ENCODE data around the gene PRKAG2. TPM values are rescaled to one million over a fixed set of nuclear protein-coding genes. Genes with fewer than 3 reads are reported as not detected.

PRKAG2 gene
- polyA plus RNA-seq, 1 of the 3 experiments (the other 2 are of a cell fraction), result 51.6 TPM

- ChIA-PET POLR2A (no interaction called here), CTCF (interaction anchor here (0.9 to 6.8 kb wide), 5 partner anchors 9 to 93 kb away, joined by 3 to 42 read pairs (median 4); no protein-coding TSS in a partner anchor)
- H4K20me1 ChIP-seq (ENCODE audit: insufficient read depth), result no peaks in the 10 kb centered on the region
- no peaks in the 10 kb centered on the region for H3K79me2 ChIP-seq (ENCODE audit: insufficient read depth)
- H3K9me2 ChIP-seq, result no peaks in the 10 kb centered on the region
- TF ChIP-seq USF1 (IDR thresholded peaks at IDR 0.05; ENCODE audit: borderline replicate concordance, low read depth), result no peak
- no peak for TF ChIP-seq MEF2A (IDR thresholded peaks at IDR 0.05; ENCODE audit: borderline replicate concordance, low read depth)
- TF ChIP-seq EZH2phosphoT487 (IDR thresholded peaks at IDR 0.05; ENCODE audit: borderline replicate concordance, low read depth), result no peak
- TF ChIP-seq FOXJ3 (CRISPR knock-in tag; IDR thresholded peaks at IDR 0.05), result no peak
- TF ChIP-seq, protein P1, sequence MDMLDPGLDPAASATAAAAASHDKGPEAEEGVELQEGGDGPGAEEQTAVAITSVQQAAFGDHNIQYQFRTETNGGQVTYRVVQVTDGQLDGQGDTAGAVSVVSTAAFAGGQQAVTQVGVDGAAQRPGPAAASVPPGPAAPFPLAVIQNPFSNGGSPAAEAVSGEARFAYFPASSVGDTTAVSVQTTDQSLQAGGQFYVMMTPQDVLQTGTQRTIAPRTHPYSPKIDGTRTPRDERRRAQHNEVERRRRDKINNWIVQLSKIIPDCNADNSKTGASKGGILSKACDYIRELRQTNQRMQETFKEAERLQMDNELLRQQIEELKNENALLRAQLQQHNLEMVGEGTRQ (IDR thresholded peaks at IDR 0.05; ENCODE audit: borderline replicate concordance, low read depth, low read length), result no peak
- no peak for TF ChIP-seq RCOR1 (IDR thresholded peaks at IDR 0.05; ENCODE audit: low read length)
- peaks cover 22% of the 10 kb centered on the region in 2 experiments; a peak in 3 of 4 replicates for H3K4me1 ChIP-seq (ENCODE audit: control insufficient read depth in 1 of 2, insufficient read depth in 2 of 2, low read depth in 1 of 2, low read length in 1 of 2)
- H3K9ac ChIP-seq, result no peak overlapping the region
- no peak overlapping the region for H2AFZ ChIP-seq (ENCODE audit: low read depth)
- H3K27ac ChIP-seq (ENCODE audit: low read depth in 2 of 2, low read length in 1 of 2), result no peak overlapping the region
- no peak overlapping the region for H3K4me3 ChIP-seq (ENCODE audit: low read depth in 2 of 2, low read length in 1 of 2)
- no peaks in the 10 kb centered on the region for H3K36me3 ChIP-seq (replicated peaks in 1 of 2; ENCODE audit: control insufficient read depth in 1 of 2, insufficient read depth in 2 of 2, low read length in 1 of 2)
- 95% methylated on average over 22 of the region's 22 CpGs for WGBS (ENCODE audit: low lambda C conversion rate)
- no peaks in the 10 kb centered on the region for H3F3A ChIP-seq (replicated peaks; ENCODE audit: insufficient read depth)
- H3K27me3 ChIP-seq (ENCODE audit: insufficient read depth), result no peaks in the 10 kb centered on the region
- H3K4me2 ChIP-seq, result no peak overlapping the region
- H3K9me3 ChIP-seq, result no peaks in the 10 kb centered on the region
- peak; percentile 39 for DNase-seq
Observed at GRCh38 chr7:151724920-151725584, 151.9 kb downstream of the PRKAG2 start.

GRCh38 chr7:151724250-151724915, 152.5 kb downstream of the PRKAG2 start:
- ChIA-PET CTCF (interaction anchor here (1.2 to 6.8 kb wide), 2 partner anchors 13 to 35 kb away, joined by 3 to 42 read pairs; no protein-coding TSS in a partner anchor), POLR2A (no interaction called here)
- H3K9me2 ChIP-seq, result no peaks in the 10 kb centered on the region
- no peaks in the 10 kb centered on the region for H3F3A ChIP-seq (replicated peaks; ENCODE audit: insufficient read depth)
- H3K4me1 ChIP-seq (ENCODE audit: control insufficient read depth in 1 of 2, insufficient read depth in 2 of 2, low read depth in 1 of 2, low read length in 1 of 2), result peaks cover 22% of the 10 kb centered on the region in 2 experiments; a peak in 3 of 4 replicates
- 96% methylated on average over 22 of the region's 29 CpGs for WGBS (ENCODE audit: low lambda C conversion rate)
- no peak for TF ChIP-seq SMC3 (IDR thresholded peaks at IDR 0.05; ENCODE audit: low read depth, low read length)
- no peak for TF ChIP-seq SIN3A (IDR thresholded peaks at IDR 0.05; ENCODE audit: borderline replicate concordance, low read depth, low read length)
- H3K9ac ChIP-seq, result no peak overlapping the region
- DNase-seq, result no peak
- no peaks in the 10 kb centered on the region for H3K79me2 ChIP-seq (ENCODE audit: insufficient read depth)
- no peak overlapping the region for H3K27ac ChIP-seq (ENCODE audit: low read depth in 2 of 2, low read length in 1 of 2)
- no peaks in the 10 kb centered on the region for H3K27me3 ChIP-seq (ENCODE audit: insufficient read depth)
- H3K4me3 ChIP-seq (ENCODE audit: low read depth in 2 of 2, low read length in 1 of 2), result no peak overlapping the region
- H3K36me3 ChIP-seq (replicated peaks in 1 of 2; ENCODE audit: control insufficient read depth in 1 of 2, insufficient read depth in 2 of 2, low read length in 1 of 2), result no peaks in the 10 kb centered on the region
- no peaks in the 10 kb centered on the region for H3K9me3 ChIP-seq
- H3K4me2 ChIP-seq, result no peak overlapping the region
- no peak overlapping the region for H2AFZ ChIP-seq (ENCODE audit: low read depth)
- H4K20me1 ChIP-seq (ENCODE audit: insufficient read depth), result no peaks in the 10 kb centered on the region
